NCI-H2081 (cell line): ENCODE data around the gene B4GALNT4.
A peak's percentile ranks its signal among the peaks of the same experiment; 100 is the strongest.
"Not testable (repeated sequence)": the region's sequence is repeated elsewhere in the genome, so short reads cannot be mapped to it uniquely, and the experiment has no call there.

ENCODE experiments used
- DNase-seq, 2 experiments: peaks; one replicate each; lab custom pipeline; 2025; lab: John Stamatoyannopoulos, UW

Gene B4GALNT4

DNA sequence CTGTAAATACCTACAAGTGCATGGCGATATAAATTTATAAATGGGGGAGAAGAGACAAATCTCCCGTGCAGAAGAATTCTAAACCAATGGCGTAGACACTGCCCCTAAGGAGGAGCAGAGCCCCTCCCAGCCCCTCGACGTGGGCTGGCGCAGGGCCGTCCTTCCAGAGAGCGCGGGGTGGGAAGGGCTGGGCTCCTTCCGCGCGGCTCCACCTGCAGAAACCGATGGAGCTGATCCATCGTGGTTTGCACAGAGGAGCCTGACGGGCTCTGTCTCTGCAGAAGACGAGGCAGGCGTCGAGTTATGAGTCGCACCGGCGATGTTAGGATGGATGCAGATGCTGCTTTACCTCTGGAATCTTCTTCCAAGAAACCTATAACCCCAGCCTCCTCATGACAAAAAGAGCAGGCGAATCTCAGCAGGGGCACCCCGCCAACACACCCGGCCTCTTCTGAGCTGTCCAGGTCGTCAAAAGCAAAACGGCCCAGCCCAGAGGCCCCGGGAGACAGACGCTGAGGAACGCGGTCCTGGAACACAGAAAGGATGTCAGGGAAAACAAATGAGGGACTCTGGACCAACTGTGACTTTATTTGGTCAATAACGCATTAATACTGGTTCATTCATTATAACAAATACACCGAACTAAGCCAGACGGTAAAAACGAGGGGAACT is 11.0 kb upstream of the B4GALNT4 start:
- no peak for DNase-seq

GRCh38 chr11:359181-359714 is 10.1 kb upstream of the B4GALNT4 start:
- DNase-seq, result no peak

- DNase-seq, result no peak
Measured at GRCh38 chr11:360326-361280, 8.7 kb upstream of the B4GALNT4 start.

DNA sequence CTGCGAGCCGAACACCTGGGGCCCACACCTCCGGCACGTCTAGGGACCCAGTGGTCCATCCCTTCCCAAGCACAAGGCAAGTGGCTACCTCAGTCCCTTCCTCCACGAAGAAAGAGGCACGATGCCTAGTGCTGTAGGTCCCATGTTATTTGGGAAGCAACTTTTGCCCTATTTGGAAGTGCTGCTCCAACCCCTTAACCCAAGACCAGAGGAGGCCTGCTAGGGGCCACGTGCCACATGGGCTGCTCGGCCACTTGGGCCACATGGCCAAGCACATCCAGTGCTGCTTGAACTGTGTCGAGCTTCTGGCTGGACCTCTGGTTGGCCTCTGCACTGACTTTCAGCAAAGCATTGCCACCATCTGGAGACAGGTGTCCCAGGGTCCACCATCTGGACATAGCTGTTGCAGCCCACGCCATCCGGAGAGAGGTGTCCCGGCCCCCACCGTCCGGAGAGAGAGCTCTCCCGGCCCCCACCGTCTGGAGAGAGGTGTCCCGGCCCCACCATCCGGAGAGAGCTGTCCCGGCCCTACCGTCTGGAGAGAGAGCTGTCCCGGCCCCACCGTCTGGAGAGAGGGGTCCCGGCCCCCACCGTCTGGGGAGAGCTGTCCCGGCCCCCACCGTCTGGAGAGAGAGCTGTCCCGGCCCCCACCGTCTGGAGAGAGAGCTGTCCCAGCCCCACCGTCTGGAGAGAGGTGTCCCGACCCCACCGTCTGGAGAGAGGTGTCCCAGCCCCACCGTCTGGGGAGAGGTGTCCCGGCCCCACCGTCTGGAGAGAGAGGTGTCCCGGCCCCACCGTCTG is 6.5 kb upstream of the B4GALNT4 start:
- DNase-seq, result no peak

DNA sequence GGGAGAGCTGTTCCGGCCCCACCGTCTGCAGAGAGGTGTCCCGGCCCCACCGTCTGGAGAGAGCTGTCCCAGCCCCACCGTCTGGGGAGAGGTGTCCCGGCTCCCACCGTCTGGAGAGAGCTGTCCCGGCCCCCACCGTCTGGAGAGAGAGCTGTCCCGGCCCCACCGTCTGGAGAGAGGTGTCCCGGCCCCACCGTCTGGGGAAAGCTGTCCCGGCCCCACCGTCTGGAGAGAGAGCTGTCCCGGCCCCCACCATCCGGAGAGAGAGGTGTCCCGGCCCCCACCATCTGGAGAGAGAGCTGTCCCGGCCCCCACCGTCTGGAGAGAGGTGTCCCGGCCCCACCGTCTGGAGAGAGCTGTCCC is 5.9 kb upstream of the B4GALNT4 start:
- DNase-seq, result not testable (repeated sequence)

DNA sequence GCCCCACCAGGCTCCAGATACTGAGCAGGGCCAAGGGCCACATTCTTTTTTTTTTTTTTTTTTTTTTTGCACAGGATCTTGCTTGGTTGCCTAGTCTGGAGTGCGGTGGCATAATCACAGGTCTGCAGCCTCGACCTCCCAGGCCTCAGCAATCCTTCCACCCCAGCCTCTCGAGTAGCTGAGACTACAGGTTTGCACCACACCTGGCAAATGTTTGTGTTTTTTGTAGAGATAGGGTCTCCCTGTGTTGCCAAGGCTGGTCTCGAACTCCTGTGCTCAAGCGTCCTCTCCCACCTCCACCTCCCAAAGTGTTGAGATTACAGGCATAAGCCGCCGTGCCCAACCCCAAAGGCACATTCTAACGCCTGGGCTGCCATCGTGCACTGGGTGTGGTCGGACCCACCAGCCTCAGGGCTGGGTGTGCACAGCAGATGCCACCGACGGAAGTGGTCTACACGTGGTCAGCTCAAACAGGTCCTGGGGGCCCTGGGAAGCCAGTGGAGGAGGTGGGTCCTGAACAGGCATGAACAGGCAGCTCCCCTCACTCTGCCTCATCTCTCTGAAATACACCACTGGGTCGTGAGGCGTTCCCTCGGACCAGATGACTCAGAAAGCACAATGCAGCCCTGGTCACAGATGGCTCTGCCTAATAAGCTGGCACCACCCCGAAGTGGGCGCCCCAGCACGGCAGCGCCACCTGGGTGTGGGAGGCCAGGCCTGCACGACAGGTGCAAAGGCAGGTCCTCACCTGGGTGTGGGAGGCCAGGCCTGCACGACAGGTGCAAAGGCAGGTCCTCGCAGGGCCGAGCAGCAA is 5.1 kb upstream of the B4GALNT4 start:
- DNase-seq, result peak; percentile 65 to 71

DNA sequence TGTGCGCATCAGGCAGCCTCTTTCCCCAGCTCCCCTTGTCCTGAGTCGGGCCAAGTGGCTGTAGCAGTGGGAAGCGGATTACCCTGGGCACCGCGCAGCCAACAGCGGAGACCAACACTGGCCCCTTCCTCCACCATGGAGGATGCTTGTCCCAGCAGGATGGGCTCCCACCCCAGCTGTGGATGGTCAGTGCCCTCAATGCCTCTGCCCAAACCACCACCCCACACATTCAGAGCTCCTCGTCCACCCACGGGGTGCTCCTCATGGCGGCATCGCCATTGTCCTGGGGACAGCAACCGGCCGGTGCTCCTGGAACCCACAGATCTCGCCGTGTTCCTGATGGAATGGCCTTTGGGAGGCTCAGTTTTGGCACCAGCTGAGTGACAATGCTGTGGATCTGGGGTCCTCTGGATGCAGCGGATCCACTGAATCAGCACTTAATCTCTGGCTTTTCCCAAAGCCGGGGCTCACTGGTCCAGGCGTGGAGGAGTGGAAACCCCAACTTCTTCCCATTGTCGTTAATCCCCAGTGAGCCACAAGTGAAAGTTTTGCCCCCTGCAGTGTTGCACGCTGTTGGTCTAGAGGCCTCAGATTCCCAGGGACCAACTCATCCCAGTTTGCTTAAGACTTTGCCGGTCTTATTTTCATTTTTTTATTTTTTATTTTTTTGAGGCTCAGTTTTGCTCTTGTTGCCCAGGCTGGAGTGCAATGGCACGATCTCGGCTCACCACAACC is 4.1 kb upstream of the B4GALNT4 start:
- DNase-seq, result no peak

DNA sequence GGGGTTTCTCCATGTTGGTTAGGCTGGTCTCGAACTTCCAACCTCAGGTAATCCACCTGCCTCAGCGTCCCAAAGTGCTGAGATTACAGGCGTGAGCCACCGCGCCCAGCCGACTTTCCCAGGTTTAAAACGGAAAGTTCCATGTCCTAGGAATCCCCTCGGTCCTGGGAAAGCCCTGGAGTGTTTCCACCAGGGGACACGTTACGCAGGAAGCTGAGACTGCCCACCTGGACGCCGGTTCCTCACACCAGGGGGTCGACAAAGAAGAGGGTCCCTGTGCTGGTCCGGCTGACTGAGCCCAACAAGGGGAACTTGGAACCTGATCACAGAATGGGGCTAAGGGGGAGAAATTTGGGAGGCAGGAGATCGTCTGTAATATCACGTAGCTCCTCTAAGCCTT is 3.5 kb upstream of the B4GALNT4 start:
- DNase-seq, result no peak

DNA sequence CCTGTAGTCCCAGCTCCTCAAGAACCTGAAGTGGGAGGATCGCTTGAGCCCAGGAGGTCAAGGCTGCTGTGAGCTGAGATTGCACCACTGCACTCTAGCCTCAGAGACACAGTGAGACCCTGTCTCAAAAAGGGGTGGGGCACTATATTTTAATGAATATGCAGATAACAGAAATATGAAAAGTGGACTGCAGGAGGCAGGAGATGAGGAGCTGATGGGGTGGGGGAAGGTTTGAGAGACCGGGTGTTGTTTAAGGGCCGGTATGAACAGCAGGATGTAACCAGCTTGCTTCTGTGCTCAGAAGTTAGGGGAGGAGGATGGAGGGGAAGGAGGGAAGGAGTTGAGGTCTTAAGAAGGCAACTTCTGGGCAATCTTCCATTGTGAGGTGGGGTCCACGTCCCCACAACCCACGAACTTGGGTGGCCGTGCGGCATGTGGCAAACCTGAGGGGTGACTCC is 1.3 kb upstream of the B4GALNT4 start:
- DNase-seq, result no peak

GRCh38 chr11:368414-369335 is 624 bp upstream of the B4GALNT4 start:
- no peak for DNase-seq

- no peak for DNase-seq
Measured at GRCh38 chr11:370070-370941, 1.0 kb downstream of the B4GALNT4 start.

DNA sequence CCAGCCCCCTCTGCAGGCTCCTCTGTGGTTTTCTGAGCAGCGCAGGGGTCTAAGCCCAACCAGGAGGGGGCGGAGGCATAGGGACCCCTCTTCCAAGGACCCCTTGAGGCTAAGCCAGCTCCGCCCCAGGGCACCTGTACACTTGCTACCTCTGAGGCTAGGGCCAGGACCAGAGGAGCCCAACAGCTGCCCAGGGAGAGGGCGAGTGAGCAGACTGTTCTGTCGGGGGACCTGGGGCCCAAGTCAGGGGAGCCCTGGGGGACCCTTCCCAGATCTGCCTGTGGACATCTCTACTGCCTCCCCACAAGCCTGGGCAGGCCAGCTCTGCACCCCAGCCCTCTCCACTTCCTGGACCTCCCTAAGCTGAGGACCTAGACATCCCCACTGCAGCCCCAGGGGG is 1.8 kb downstream of the B4GALNT4 start:
- no peak for DNase-seq

GRCh38 chr11:371716-372590 is 2.7 kb downstream of the B4GALNT4 start:
- DNase-seq, result no peak

DNA sequence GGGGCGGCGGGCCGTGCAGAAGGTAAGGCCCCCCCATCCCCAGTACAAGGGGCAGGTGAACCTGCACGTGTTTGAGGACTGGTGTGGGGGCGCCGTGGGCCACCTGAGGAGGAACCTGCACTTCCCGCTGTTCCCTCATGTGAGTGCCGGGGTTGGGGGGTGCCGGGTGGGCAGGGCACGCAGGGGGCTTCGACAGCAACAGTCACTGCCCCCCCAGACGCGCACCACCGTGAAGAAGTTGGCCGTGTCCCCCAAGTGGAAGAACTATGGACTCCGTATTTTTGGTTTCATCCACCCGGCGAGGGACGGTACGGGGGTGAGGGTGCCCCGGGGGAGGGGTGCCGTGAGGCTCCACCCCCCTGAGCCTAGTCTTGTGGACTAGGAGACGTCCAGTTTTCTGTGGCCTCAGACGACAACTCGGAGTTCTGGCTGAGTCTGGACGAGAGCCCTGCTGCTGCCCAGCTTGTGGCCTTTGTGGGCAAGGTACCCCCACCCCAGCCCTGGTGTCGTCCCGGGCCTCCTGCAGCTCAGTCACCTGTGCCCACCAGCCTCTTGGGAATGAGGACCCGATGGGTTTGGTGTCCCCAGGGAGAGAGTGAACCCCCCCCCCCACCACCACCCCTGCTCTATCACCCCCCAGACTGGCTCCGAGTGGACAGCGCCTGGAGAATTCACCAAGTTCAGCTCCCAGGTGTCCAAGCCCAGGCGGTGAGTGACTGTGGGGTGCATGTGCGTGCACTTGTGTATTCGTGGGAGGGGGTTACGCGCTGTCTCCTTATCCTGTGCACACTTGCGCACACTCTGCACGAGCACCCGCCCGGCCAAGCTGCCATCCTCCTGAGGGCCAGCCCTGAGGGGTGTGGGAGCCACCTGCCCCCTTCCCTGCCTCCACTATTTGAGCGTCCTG is 3.8 kb downstream of the B4GALNT4 start:
- DNase-seq, result no peak

DNA sequence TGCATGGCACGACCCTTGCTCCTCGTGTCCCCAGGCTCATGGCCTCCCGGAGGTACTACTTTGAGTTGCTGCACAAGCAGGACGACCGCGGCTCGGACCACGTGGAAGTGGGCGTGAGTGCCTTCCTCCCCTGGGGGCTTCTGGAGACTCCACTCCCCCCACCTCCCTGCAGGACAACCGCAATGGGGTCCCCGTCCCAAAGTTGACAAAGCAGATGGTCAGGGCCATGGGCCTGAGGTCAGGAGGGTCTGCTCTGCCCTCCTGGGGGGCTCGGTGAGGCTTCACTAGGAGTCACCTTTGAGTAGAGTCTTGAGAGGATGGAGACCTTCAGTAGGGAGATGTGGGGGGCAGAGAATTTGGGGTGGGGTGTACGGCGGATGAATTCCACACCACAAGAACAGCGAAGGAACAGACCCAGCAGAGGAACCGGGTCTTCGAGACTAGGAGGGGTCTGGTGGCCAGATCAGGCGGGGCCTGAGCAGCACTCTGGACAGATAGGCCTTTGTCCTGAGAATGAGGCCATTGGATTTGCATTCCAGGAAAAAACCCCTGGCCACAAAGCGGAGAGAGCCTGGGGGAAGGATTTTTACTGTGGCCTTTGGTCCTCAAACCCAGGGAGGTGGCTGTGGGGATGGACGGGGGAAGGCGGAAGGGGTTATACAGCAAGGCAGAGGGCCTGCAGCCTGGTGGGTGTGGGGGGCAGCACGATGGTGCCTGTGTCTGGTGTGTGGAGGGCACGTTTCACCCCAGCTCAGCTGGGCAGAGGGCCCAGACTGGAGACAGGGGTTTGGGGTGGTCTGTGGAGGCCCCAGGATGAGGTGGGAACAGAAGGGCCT is 4.6 kb downstream of the B4GALNT4 start:
- no peak for DNase-seq
